ENCODE results near the gene SURF2. TPM values are rescaled to one million over a fixed set of nuclear protein-coding genes. Genes with fewer than 3 reads are reported as not detected.

SURF2 gene
- total and polyA plus RNA-seq, 9 of the 15 experiments (the other 6 are each of a cell fraction or from before 2014, with no cell fraction given), result 5.5 to 82.5 (median 21.3) TPM

DNA sequence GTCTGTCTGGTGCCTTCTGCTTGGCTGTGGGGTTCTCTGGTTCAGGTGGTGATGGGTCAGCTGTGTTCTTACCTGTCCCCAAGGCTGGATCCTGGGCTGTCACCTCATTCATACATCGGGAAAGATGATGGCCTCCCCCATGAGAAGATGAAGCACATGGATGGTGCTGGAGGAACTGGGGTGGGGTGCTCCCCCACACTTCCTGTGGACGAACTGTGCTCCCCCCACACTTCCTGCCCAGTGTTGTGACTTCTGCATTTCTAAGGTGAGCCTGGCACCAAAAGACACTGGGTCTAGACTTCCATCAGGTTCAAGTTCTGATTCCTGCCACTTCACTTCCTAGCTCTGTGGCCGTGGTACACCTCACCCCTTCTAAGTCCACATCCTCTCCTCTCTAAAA, 16.1 kb upstream of the SURF2 start:
- BruUV-seq (replicated peaks), result no TSS peak

More for the DNA sequence above, 16.1 kb upstream of the SURF2 start:
- ATAC-seq (no peak), FAIRE-seq (no peak), DNase-seq (ENCODE audit: extremely low read depth in 1 of 4, low spot score in 3 of 4) (no peak)
- H3K4me3 ChIP-seq, result no peak overlapping the region
- peak overlapping the region in 1 of 2 experiments; percentile 78; a peak in 2 of 4 replicates for H3K9ac ChIP-seq (ENCODE audit: insufficient read depth in 1 of 2, low read depth in 2 of 2, low read length in 2 of 2)
- TF ChIP-seq ZNF431 (CRISPR knock-in tag; IDR thresholded peaks at IDR 0.05) (no peak), ZC3H11A (IDR thresholded peaks at IDR 0.05; ENCODE audit: low read depth, low read length) (no peak), ZNF184 (CRISPR knock-in tag; IDR thresholded peaks at IDR 0.05) (no peak), BMI1 (IDR thresholded peaks at IDR 0.05; ENCODE audit: low read length) (no peak), ZNF639 (CRISPR knock-in tag; conservative IDR thresholded peaks at IDR 0.05 in 1 of 2, IDR thresholded peaks at IDR 0.05 in 1 of 2) (no peak), CBX2 (IDR thresholded peaks at IDR 0.05; ENCODE audit: insufficient read depth, low read length, poor library complexity, severe bottlenecking) (no peak), HMG20A (CRISPR knock-in tag; conservative IDR thresholded peaks at IDR 0.05) (no peak), HNRNPK (IDR thresholded peaks at IDR 0.05; ENCODE audit: low read depth, low read length, poor library complexity, severe bottlenecking) (no peak), ZNF696 (CRISPR knock-in tag; conservative IDR thresholded peaks at IDR 0.05) (no peak), NFE2 (IDR thresholded peaks at IDR 0.05; ENCODE audit: low read depth) (no peak), CXXC5 (CRISPR knock-in tag; IDR thresholded peaks at IDR 0.05) (no peak), SREBF1 (IDR thresholded peaks at IDR 0.05; ENCODE audit: borderline replicate concordance, low read depth, low read length) (no peak), HNRNPUL1 (IDR thresholded peaks at IDR 0.05; ENCODE audit: low read length) (no peak), ZNF140 (CRISPR knock-in tag; IDR thresholded peaks at IDR 0.05) (no peak), ZNF764 (CRISPR knock-in tag; IDR thresholded peaks at IDR 0.05; ENCODE audit: low read depth) (no peak)
- TF ChIP-seq, protein P1, sequence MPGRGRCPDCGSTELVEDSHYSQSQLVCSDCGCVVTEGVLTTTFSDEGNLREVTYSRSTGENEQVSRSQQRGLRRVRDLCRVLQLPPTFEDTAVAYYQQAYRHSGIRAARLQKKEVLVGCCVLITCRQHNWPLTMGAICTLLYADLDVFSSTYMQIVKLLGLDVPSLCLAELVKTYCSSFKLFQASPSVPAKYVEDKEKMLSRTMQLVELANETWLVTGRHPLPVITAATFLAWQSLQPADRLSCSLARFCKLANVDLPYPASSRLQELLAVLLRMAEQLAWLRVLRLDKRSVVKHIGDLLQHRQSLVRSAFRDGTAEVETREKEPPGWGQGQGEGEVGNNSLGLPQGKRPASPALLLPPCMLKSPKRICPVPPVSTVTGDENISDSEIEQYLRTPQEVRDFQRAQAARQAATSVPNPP (IDR thresholded peaks at IDR 0.05; ENCODE audit: borderline replicate concordance, insufficient read depth, insufficient read length), result no peak
- TF ChIP-seq, protein P2, sequence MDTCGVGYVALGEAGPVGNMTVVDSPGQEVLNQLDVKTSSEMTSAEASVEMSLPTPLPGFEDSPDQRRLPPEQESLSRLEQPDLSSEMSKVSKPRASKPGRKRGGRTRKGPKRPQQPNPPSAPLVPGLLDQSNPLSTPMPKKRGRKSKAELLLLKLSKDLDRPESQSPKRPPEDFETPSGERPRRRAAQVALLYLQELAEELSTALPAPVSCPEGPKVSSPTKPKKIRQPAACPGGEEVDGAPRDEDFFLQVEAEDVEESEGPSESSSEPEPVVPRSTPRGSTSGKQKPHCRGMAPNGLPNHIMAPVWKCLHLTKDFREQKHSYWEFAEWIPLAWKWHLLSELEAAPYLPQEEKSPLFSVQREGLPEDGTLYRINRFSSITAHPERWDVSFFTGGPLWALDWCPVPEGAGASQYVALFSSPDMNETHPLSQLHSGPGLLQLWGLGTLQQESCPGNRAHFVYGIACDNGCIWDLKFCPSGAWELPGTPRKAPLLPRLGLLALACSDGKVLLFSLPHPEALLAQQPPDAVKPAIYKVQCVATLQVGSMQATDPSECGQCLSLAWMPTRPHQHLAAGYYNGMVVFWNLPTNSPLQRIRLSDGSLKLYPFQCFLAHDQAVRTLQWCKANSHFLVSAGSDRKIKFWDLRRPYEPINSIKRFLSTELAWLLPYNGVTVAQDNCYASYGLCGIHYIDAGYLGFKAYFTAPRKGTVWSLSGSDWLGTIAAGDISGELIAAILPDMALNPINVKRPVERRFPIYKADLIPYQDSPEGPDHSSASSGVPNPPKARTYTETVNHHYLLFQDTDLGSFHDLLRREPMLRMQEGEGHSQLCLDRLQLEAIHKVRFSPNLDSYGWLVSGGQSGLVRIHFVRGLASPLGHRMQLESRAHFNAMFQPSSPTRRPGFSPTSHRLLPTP (IDR thresholded peaks at IDR 0.05; ENCODE audit: borderline replicate concordance, extremely low read depth, insufficient read length), result no peak
- peaks cover 13% of the 10 kb centered on the region for H3K79me2 ChIP-seq (ENCODE audit: control insufficient read depth, insufficient read depth, low read length)
- WGBS (ENCODE audit: insufficient coverage, low coverage, missing lambda C conversion rate), result 90% methylated on average over 3 of the region's 3 CpGs
- H2AFZ ChIP-seq (ENCODE audit: low read depth, low read length), result no peak overlapping the region
- in situ Hi-C loops (cut with MboI), result no loop called here
- H3K4me2 ChIP-seq (ENCODE audit: insufficient read depth, low read length), result no peak overlapping the region
- no peaks in the 10 kb centered on the region for H3K9me1 ChIP-seq (ENCODE audit: control insufficient read depth, insufficient read depth, low read length)
- H3K27ac ChIP-seq (ENCODE audit: extremely low read depth, low read depth, low read length), result no peak overlapping the region
- POLR2A ChIA-PET, result interaction anchor here (0.7 to 2.7 kb wide), 5 partner anchors 8 to 100 kb away, joined by 3 to 18 read pairs (median 8); partner anchors contain the start of genes MED22 and RPL7A
- no peaks in the 10 kb centered on the region; a peak in 1 of 5 replicates for H3K27me3 ChIP-seq (ENCODE audit: control insufficient read depth in 2 of 2, insufficient read depth in 2 of 2, low read length in 2 of 2)
- no peaks in the 10 kb centered on the region for H4K20me1 ChIP-seq (replicated peaks; ENCODE audit: control insufficient read depth, insufficient read depth, low read length)
- no peaks in the 10 kb centered on the region for H3K9me3 ChIP-seq (replicated peaks; ENCODE audit: control insufficient read depth, insufficient read depth, low read depth, low read length)
- intact Hi-C loops (cut with micrococcal nuclease), result no loop called here
- H3K4me1 ChIP-seq (replicated peaks in 1 of 2; ENCODE audit: control insufficient read depth in 2 of 2, insufficient read depth in 2 of 2, low read length in 2 of 2), result peaks cover 2 to 26% of the 10 kb centered on the region in 2 experiments; a peak in 4 of 5 replicates
- H3K36me3 ChIP-seq (ENCODE audit: control insufficient read depth, insufficient read depth, low read length), result peaks cover 71% of the 10 kb centered on the region; the same call in 2 of the 3 replicates
- CTCF ChIA-PET (ENCODE audit: low intra/inter-chr PET ratio), result no interaction called here
